LNCaP clone FGC (cell line): ENCODE results near the gene SH2D6.
"Not testable (repeated sequence)": the region's sequence is repeated elsewhere in the genome, so short reads cannot be mapped to it uniquely, and the experiment has no call there.

ENCODE experiments used
- DNase-seq: peaks from one replicate; pipeline ENCODE4 v3.0.0-alpha.2; 2011; ENCODE audit warnings: low read depth
- H3K4me3 ChIP-seq: 2 replicates; pipeline ENCODE4 v1.5.1; 2011; ENCODE audit warnings: mild to moderate bottlenecking, low read depth, low read length, control low read depth
- TF ChIP-seq, protein P1 (sequence below): IDR thresholded peaks from 2 replicates; pipeline ENCODE4 v1.5.1; 2012; ENCODE audit warnings: mild to moderate bottlenecking; ENCODE audit not compliant: control insufficient read depth, insufficient read depth; ENCODE audit errors: extremely low read depth

The SH2D6 gene

DNA sequence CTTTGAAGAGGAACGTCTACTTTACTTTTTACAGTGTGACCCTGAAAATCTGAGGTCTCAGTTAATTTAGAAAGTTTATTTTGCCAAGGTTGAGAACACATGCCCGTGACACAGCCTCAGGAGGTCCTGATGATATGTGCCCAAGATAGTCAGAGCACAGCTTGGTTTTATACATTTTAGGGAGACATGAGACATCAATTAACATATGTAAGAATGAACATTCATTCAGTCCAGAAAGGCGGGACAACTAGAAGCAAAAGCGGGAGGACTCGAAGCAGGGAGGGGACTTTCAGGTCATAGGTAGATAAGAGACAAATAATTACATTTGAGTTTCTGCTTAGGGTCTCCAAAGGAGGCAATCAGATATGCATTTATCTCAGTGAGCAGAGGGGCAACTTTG lies 40.3 kb upstream of the SH2D6 start:
- no peak for DNase-seq
- TF ChIP-seq, protein P1, sequence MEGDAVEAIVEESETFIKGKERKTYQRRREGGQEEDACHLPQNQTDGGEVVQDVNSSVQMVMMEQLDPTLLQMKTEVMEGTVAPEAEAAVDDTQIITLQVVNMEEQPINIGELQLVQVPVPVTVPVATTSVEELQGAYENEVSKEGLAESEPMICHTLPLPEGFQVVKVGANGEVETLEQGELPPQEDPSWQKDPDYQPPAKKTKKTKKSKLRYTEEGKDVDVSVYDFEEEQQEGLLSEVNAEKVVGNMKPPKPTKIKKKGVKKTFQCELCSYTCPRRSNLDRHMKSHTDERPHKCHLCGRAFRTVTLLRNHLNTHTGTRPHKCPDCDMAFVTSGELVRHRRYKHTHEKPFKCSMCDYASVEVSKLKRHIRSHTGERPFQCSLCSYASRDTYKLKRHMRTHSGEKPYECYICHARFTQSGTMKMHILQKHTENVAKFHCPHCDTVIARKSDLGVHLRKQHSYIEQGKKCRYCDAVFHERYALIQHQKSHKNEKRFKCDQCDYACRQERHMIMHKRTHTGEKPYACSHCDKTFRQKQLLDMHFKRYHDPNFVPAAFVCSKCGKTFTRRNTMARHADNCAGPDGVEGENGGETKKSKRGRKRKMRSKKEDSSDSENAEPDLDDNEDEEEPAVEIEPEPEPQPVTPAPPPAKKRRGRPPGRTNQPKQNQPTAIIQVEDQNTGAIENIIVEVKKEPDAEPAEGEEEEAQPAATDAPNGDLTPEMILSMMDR: no peak
- H3K4me3 ChIP-seq: no peak overlapping the region

DNA sequence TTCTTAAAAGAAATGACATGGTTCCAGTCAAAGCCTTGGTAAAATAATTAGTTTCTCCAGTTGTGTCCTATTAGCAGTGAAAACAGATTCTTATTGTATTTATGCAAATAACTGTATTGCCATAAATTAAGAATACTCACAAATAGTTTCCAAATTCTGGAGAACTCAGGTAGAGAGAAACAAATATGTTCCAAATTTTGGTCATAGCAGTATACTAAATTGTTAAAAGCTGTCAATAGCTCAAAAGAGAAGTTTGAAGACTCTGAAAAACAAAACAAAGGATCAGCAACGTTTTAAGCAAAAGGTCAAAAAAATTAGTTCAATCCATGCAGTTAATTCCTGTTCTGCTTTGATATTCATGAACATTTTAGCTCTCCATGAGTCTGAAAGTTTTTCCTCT lies 38.5 kb upstream of the SH2D6 start:
- TF ChIP-seq, protein P1: no peak
- H3K4me3 ChIP-seq: no peak overlapping the region
- DNase-seq: no peak

DNA sequence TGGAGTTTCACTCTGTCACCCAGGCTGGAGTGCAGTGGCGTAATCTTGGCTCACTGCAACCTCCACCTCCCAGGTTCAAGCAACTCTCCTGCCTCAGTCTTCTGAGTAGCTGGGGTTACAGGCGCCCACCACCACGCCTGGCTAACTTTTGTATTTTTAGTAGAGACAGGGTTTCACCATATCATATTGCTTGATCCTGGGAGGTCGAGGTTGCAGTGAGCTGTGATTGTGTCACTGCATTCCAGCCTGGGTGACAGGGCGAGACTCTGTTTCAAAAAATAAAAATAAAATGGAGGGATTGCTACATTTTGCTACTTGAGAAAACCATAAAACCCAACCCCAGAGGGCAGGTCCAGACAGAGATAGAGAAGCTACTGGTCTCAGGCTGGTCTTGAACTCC lies 35.4 kb upstream of the SH2D6 start:
- not testable (repeated sequence) for DNase-seq, H3K4me3 ChIP-seq

DNA sequence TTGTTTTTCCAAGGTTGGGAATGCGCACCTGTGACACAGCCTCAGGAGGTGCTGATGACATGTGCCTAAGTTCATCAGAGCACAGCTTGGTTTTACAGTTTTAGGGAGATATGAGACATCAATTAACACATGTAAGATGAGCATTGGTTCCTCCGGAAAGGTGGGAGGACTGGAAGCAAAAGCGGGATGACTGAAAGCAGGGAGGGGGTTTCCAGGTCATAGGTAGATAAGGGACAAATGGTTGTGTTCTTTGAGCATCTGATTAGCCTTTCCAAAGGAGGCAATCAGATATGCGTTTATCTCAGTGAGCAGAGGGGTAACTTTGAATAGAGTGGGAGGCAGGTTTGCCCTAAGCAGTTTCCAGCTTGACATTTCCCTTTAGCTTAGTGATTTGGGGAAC lies 34.7 kb upstream of the SH2D6 start:
- no peak overlapping the region for H3K4me3 ChIP-seq
- DNase-seq: no peak
- TF ChIP-seq, protein P1: no peak

DNA sequence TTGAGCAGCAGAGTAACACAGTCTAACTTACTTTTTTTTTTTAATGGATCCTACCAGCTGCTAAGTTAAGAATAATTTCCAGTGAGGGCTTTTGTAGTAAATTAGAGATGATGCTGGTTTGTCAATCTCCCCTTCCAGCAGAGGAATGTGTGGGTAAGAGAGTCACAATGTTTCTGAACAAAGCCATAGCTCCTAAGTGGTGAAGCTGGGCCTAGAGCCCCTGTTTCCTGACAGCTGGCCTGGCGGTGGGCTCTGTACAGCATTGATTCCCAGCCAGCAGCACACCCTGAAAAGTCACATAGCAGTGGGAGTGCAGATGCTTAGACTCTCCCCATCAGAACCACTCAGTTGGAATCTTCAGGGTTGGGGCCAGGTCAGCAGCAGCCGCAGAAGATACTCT lies 32.8 kb upstream of the SH2D6 start:
- TF ChIP-seq, protein P1: no peak
- DNase-seq: no peak
- no peak overlapping the region for H3K4me3 ChIP-seq

DNA sequence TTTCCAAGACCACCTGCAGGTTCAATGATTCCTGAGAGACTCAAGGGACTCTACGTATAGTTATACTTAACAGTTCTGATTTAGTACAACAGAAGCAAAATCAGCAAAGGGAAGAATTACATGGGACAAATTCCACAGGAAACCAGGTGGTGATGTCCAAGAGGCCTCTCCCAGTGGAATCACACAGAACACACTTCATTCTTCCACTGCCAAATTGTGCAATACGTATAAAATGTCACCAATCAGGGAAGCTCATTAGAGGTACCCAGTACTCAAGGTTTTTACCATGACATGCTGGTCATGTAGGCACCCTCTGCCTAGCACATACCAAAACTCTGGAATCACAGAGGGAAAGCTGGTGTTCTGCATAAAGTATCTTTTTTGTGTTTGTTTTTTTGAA lies 30.8 kb upstream of the SH2D6 start:
- TF ChIP-seq, protein P1: no peak
- no peak overlapping the region for H3K4me3 ChIP-seq
- no peak for DNase-seq

DNA sequence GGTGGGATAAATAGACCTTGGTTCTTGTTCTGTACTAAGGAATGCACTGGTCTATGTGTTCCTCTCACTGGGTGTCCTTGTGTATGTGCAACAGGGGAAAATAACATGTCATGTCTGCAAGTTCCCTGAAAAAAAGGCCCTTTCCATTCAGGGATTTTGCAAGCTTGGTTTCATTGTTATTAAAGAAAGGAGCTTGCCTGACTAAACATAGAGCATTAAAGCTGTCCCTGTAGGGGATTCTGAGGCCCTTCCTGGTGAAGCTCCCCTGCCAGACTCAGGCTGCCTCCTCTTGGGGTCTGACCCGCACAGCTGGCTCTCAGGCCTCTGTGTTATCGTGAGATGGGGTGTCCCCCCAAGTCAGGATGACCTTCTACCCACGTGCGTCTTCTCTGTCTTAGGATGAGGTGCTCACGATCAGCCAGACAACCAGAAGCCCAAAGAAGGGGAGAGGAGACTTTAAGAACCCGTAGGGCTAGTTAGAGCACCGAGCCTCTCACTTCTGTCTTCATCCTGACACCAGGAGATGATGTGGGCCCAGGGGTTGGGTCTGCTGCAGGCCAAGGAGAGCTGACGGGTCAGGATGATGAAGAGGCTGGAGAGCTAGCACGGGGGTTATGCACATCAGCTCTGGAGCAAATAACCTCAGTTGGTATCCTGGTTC lies 29.5 kb upstream of the SH2D6 start:
- TF ChIP-seq, protein P1: no peak
- DNase-seq: no peak
- H3K4me3 ChIP-seq: no peak overlapping the region
